ENCODE results near the gene ST3GAL5.

Gene ST3GAL5

GRCh38 chr2:85807756-85808155, 81.0 kb downstream of the ST3GAL5 start:
- no peak overlapping the region for H3K27ac Mint-ChIP-seq
- H3K4me1 Mint-ChIP-seq (ENCODE audit: low read depth): peaks cover 16% of the 10 kb centered on the region
- H3K9me3 Mint-ChIP-seq (ENCODE audit: low read depth): no peaks in the 10 kb centered on the region
- H3K36me3 Mint-ChIP-seq: no peaks in the 10 kb centered on the region
- H3K4me3 Mint-ChIP-seq: no peak overlapping the region
- no peaks in the 10 kb centered on the region for H3K27me3 Mint-ChIP-seq

- Mint-ChIP-seq H3K4me3 (no peak overlapping the region), H3K9me3 (ENCODE audit: low read depth) (no peaks in the 10 kb centered on the region), H3K4me1 (ENCODE audit: low read depth) (peaks cover 16% of the 10 kb centered on the region), H3K27me3 (no peaks in the 10 kb centered on the region), H3K36me3 (no peaks in the 10 kb centered on the region), H3K27ac (no peak overlapping the region)
Measured at GRCh38 chr2:85806358-85807118, 82.3 kb downstream of the ST3GAL5 start.

- H3K4me3 Mint-ChIP-seq: no peak overlapping the region
Measured at GRCh38 chr2:85804583-85804982, 84.2 kb downstream of the ST3GAL5 start.

DNA sequence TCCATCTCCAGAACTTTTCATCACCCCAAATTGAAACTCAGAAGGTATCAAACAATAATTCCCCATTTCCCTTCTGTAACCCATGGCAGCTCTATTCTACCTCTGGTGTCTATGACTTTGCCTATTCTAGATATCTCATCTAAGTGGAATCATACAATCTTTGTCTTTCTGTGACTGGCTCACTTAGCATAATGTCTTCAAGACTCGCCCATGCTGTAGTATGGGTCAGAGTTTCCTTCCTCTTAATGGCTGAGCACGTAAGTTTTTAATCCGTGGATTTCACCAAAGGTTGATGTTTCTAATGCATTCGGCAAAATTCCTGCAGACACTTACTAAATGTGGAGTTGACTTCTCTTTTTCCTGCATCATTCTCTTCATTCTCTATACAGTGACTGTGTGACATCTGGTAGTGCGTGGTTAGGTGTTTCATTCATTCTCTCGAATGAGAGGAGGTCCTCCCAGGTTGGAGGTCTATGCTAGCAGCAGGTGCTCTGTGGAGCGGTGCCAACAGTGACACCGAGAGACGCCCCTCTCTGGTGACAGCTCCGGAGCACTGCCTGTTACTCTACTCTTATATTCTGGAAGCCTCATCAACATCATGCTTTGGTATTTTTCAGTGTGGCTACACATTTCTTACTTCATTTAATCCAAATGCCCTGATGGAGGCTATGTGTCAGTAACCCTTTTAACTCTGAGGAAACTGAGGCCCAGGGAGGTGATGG, 84.9 kb downstream of the ST3GAL5 start:
- no peaks in the 10 kb centered on the region for H3K36me3 Mint-ChIP-seq
- no peak overlapping the region for H3K4me3 Mint-ChIP-seq
- no peaks in the 10 kb centered on the region for H3K9me3 Mint-ChIP-seq (ENCODE audit: low read depth)
- H3K27ac Mint-ChIP-seq: no peak overlapping the region
- H3K27me3 Mint-ChIP-seq: peaks cover 3% of the 10 kb centered on the region
- peaks cover 16% of the 10 kb centered on the region for H3K4me1 Mint-ChIP-seq (ENCODE audit: low read depth)

More at GRCh38 chr2:85804583-85804982, 84.2 kb downstream of the ST3GAL5 start:
- peaks cover 16% of the 10 kb centered on the region for H3K4me1 Mint-ChIP-seq (ENCODE audit: low read depth)
- no peak overlapping the region for H3K27ac Mint-ChIP-seq
- no peaks in the 10 kb centered on the region for H3K36me3 Mint-ChIP-seq
- H3K9me3 Mint-ChIP-seq (ENCODE audit: low read depth): no peaks in the 10 kb centered on the region
- H3K27me3 Mint-ChIP-seq: peaks cover 2% of the 10 kb centered on the region

DNA sequence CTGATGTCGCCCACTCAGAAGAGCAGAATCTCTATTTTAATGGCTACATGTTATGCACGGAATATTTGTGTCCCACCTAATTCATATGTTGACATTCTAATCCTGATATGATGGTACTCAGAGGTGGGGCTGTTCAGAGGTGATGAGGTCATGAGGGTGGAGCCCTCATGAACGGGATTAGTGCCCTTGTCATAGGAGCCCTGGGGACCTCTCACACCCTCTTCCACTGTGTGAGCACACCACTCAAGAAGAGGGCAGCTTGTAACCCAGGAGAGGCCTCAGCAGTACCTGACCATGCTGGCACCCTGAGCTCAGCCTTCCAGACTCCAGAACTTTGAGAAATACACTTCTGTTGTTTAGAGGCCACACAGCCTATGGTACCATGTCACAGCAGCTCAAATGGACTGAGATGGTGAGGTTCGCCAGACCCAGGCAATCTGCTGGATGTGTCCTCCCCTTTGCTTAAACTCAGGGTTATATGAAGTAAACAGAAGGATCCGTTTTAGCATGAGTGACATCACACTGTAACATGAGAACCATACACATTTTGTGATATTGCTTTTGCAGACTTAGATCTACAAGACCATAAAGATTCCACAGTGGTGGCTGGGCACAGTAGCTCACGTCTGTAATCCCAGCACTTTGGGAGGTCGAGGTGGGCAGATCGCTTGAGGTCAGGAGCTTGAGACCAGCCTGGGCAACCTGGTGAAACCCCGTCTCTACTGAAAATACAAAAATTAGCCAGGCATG, 86.3 kb downstream of the ST3GAL5 start:
- Mint-ChIP-seq H3K4me3 (no peak overlapping the region), H3K4me1 (ENCODE audit: low read depth) (peaks cover 16% of the 10 kb centered on the region), H3K36me3 (no peaks in the 10 kb centered on the region), H3K9me3 (ENCODE audit: low read depth) (no peaks in the 10 kb centered on the region), H3K27me3 (peaks cover 7% of the 10 kb centered on the region), H3K27ac (no peak overlapping the region)

DNA sequence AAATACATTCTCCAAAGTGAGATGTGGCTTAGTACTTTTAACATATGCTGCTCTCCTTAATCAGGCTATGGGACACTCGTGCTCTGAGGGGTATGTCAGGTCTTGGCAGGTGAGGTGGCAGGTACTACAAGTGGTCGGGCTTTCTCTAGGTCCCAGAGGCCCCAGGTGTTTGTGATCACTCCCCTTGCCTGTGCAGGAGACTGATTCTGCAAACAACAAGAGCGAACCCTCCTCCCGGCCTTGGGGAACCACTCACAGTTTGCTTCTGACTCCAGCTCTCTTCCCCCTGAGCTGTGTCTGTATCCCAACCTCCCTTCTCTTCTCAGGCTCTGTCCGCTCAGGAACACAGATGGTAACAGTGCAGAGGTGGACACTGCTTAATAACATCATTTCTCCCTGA, 86.9 kb downstream of the ST3GAL5 start:
- Mint-ChIP-seq H3K27ac (no peak overlapping the region), H3K36me3 (no peaks in the 10 kb centered on the region), H3K27me3 (peaks cover 12% of the 10 kb centered on the region), H3K9me3 (ENCODE audit: low read depth) (no peaks in the 10 kb centered on the region), H3K4me3 (no peak overlapping the region), H3K4me1 (ENCODE audit: low read depth) (peaks cover 16% of the 10 kb centered on the region)

DNA sequence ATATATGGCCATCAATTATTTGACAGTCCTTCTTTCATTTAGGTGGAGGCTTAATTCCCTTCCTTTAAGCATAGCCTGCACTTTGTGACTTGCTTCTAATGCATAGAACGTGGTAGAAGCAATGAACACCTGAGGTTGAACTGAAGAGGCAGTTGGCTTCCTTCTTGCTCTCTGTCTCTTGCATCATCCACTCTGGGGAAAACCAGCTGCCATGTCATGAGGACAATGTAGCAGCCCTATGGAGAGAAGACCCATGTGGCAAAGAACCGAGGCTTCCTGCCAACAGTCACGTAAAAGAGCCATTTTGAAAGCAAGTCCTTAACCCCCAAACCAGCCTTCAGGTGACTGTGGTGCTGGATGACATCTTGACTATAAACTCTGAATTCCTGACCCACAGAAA, 88.2 kb downstream of the ST3GAL5 start:
- peaks cover 16% of the 10 kb centered on the region for H3K4me1 Mint-ChIP-seq (ENCODE audit: low read depth)
- H3K4me3 Mint-ChIP-seq: no peak overlapping the region
- no peaks in the 10 kb centered on the region for H3K9me3 Mint-ChIP-seq (ENCODE audit: low read depth)
- H3K36me3 Mint-ChIP-seq: no peaks in the 10 kb centered on the region
- no peak overlapping the region for H3K27ac Mint-ChIP-seq
- peaks cover 12% of the 10 kb centered on the region for H3K27me3 Mint-ChIP-seq

GRCh38 chr2:85799215-85799956, 89.4 kb downstream of the ST3GAL5 start:
- Mint-ChIP-seq H3K27ac (no peak overlapping the region), H3K36me3 (no peaks in the 10 kb centered on the region), H3K4me3 (no peak overlapping the region), H3K27me3 (peaks cover 12% of the 10 kb centered on the region), H3K4me1 (ENCODE audit: low read depth) (peaks cover 11% of the 10 kb centered on the region), H3K9me3 (ENCODE audit: low read depth) (no peaks in the 10 kb centered on the region)

DNA sequence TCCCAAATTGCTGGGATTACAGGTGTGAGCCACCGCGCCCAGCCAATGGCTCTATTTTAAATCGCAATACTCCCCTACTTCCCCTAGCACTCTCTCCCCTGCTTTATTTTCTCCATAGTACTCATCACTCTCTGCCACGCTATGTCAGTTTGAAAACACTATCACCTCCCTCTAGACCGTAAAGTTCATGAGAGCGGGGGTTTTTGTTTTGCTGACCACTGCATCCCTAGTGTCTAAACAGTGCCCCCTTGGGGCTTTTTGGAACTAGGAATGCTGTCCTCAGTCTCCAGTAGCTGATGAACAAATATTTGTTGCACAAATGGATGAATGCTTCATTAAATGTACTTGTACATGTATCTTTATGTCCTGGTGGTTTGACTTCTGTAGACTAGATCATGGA, 90.9 kb downstream of the ST3GAL5 start:
- Mint-ChIP-seq H3K36me3 (no peaks in the 10 kb centered on the region), H3K9me3 (ENCODE audit: low read depth) (no peaks in the 10 kb centered on the region), H3K4me3 (no peak overlapping the region), H3K4me1 (ENCODE audit: low read depth) (no peaks in the 10 kb centered on the region), H3K27ac (no peak overlapping the region), H3K27me3 (peaks cover 12% of the 10 kb centered on the region)

DNA sequence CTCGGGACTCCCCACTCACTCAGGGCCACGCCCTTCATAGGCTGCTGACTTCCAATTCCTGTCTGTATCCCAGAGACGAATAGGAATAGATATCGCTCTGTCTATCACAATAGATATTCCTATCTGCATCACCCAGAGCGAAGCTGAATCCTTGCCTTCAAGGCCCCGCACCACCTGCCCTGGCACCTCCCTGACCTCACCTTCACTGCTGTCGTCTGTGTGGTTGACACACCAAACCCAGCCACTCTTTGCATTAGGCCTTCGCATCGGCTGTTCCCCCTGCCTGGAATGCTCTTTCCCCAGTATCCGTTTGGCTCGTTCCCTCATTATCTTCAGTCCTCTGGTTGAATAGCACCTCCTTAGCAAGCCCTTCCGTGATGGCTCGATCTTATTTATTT, 91.5 kb downstream of the ST3GAL5 start:
- H3K27me3 Mint-ChIP-seq: peaks cover 12% of the 10 kb centered on the region
- H3K4me1 Mint-ChIP-seq (ENCODE audit: low read depth): no peaks in the 10 kb centered on the region
- no peak overlapping the region for H3K4me3 Mint-ChIP-seq
- H3K27ac Mint-ChIP-seq: no peak overlapping the region
- no peaks in the 10 kb centered on the region for H3K36me3 Mint-ChIP-seq
- H3K9me3 Mint-ChIP-seq (ENCODE audit: low read depth): no peaks in the 10 kb centered on the region

GRCh38 chr2:85796341-85797262, 92.2 kb downstream of the ST3GAL5 start:
- H3K27me3 Mint-ChIP-seq: peaks cover 12% of the 10 kb centered on the region
- no peak overlapping the region for H3K27ac Mint-ChIP-seq
- H3K4me1 Mint-ChIP-seq (ENCODE audit: low read depth): no peaks in the 10 kb centered on the region
- no peaks in the 10 kb centered on the region for H3K9me3 Mint-ChIP-seq (ENCODE audit: low read depth)
- no peaks in the 10 kb centered on the region for H3K36me3 Mint-ChIP-seq
- no peak overlapping the region for H3K4me3 Mint-ChIP-seq

DNA sequence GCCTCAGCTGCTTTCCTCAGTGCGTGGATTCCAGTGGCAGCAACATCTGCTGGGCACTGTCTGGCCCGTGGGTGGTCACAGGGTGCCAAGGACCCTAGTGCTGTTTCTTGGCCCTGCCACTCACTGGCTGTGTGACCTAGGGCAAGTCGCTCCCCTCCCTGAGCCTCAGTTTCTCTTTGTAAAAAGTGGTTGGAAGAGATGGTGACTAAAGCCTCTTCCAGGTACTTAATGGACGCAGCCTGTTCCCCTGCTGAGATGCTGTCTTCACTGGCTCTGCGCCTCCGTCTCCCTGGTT, 92.8 kb downstream of the ST3GAL5 start:
- Mint-ChIP-seq H3K27me3 (peaks cover 12% of the 10 kb centered on the region), H3K4me1 (ENCODE audit: low read depth) (no peaks in the 10 kb centered on the region), H3K36me3 (no peaks in the 10 kb centered on the region), H3K27ac (no peak overlapping the region), H3K4me3 (no peak overlapping the region), H3K9me3 (ENCODE audit: low read depth) (no peaks in the 10 kb centered on the region)

DNA sequence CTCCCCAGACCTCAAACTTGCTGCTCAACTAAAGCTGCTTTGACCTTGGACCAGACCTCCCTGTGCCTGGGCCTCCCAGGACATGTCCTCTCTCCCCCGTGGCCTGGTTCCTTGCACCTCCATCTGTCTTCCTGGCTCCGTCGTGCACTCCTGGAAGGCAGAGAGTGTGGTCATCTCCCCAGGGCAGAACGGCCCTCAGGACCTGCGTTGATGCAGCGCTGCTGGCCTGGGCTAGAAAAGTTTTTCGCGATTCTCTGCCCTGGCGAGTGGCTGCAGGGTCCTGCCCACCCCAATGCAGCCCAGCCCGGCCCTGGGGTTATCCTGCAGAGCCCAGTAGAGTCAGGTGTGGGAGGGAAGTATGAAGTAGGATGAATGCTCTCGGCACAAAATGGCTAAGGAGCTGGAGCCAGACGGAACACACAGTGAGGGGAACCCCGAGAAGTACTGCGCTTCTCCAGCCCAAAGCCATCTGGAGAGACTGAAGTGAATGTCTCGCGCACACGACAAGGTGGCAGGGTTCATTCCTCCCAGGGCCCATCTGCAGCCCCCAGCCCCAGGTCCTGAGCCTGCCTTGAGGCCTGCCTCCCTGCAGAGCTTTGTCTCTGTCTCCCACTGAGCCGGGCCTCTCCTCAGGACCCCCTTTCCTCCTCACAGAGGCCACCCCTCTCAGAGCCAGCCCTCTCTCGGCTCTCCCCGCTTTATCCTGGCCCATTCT, 93.3 kb downstream of the ST3GAL5 start:
- Mint-ChIP-seq H3K9me3 (ENCODE audit: low read depth) (no peaks in the 10 kb centered on the region), H3K27ac (no peak overlapping the region), H3K27me3 (peaks cover 12% of the 10 kb centered on the region), H3K4me1 (ENCODE audit: low read depth) (no peaks in the 10 kb centered on the region), H3K36me3 (no peaks in the 10 kb centered on the region), H3K4me3 (no peak overlapping the region)
